Inflammatory macrophage treated with lipopolysaccharide for 4 hours (primary cell): Measurements from ENCODE around the gene MRPS15.
A peak's percentile ranks its signal among the peaks of the same experiment; 100 is the strongest.
"Not testable (repeated sequence)": the region's sequence is repeated elsewhere in the genome, so short reads cannot be mapped to it uniquely, and the experiment has no call there.

Experiments
- DNase-seq: peaks from one replicate; pipeline ENCODE4 v3.0.0-alpha.2; 2020

Gene MRPS15

DNA sequence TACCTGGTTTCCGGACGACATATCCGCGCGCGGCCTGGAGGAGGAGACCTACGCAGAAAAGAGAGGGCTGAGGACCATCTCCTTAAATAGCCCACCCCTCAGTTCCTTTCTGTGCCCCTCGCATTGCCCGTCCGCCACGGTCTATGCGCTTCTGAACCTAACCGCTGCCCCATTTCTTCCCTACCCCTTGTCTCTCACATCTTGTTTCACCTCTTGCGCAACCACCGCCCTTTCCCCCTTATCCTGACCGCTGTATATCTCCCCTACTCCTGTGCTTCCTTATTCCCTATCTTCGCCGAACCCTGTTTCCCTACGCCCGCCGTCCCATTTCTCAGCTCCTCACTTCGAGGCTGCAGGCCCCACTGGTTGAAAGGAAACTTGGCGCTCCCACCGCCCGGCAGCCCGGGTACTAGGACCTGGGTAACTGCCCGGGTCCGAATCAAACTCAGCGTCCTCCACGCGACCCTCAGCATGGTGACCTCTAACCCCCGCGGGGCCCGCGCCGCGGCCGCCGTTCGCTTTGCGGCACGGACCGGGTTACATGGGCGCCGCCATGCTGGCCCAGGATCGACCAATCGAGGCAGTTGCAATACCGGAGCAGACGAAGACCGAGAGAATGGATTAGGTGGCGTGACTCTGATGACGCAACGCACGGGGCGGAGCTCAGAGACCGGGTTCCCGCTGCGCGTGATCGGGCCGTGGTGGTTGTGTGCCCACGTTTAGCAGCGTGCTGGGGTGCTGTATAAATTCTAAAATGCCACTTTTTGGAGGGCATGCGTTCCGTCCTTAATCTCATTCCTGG, at the start of gene MRPS15:
Gene MRPS15 (minus strand): TSS at position 582 of the 802 bp plus-strand sequence. CDS start 109 bp downstream, at position 473.
- DNase-seq = peak; percentile 96

DNA sequence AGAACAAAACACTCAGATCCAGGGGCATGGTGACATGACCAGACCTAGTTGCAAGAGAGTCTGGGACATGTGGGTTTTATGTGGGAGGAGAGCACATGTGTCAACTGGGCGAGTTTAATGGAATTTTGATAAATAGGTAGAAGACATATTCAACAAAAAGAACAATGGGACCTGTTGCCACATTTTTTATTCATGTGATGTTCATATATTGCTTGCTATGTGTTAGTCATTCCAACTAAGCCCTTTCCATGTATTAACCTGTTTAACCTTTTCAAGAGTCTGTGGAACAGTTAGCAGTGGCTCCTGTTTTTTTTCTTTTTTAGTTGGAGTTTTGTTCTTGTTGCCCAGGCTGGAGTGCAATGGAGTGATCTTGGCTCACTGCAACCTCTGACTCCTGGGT, 48.7 kb upstream of the MRPS15 start:
- no peak for DNase-seq

DNA sequence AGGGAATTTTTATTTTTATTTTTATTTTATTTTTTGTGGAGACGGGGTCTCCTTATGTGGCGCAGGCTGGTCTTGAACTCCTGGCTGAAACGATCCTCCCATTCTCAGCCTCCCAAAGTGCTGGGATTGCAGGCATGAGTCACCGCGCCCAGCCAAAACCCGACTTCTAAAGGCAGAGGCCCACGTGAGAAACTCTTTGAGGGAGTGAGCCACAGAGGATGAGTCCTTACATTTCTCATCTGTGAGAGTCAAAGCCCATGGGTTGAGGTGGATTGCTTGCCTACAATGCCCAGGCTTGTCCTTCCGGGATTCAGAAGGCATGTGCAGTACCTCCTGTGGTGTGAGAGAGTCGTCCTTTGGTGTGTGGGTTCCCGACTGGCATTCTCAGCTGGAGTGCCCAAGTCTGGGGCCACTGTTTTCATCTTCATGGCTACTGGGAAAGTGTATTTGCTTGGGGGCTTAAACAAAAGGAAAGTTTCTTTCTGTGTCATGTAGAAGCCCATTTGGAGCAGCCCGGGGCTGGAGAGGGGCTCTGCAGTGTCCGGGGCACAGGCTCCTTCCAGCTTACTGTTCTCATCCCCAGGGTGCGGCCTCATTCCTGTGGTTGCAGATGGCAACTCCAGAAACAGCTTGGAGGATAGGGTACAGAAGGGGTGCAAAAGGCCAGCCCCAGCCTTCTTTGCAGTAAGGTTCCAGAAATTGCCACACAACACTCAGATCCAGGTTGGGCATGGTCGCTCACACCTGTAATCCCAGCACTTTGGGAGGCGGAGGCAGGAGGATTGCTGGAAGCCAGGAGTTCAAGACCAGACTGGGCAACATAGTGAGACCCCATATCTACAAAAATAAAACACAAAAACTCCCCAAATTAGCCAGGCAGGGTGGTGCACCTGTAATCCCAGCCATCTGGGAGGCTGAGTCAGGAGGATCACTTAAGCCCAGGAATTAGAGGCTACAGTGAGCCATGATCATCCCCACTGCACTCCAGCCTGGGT, 47.9 kb upstream of the MRPS15 start:
- DNase-seq = no peak

DNA sequence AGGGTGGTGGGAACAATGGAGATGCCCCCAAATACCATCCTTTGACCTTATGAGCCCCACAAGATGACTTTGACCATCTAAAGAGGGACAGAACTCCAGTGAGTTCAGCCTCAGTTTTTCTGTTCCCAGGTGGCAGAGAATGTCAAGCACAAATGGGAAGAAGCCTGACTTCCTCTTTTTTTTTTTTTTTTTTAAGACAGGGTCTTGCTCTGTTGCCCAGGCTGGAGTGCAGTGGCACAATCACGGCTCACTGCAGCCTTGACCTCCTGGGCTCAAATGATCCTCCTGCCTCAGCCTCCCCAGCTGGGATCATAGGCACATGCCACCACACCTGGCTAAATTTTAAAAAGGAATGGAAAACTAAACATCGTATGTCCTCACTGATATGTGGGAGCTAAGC, 47.0 kb upstream of the MRPS15 start:
- DNase-seq = not testable (repeated sequence)

DNA sequence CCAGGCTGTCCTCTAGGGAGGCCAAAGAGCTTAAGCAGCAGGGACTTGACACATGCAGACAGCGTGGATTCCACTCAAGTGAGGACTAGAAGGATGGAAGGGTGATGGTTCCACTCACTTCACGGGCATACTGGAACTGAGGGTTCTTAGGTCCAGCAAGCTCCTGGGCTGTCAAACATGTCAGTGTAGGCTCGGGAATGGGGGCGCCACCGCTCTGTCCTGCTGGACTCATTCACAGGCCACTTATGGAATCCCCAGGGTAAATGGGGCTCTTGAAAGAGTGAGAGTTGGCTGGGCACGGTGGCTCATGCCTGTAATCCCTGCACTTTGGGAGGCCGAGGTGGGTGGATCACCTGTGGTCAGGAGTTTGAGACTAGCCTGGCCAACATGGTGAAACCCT, 46.2 kb upstream of the MRPS15 start:
- no peak for DNase-seq

DNA sequence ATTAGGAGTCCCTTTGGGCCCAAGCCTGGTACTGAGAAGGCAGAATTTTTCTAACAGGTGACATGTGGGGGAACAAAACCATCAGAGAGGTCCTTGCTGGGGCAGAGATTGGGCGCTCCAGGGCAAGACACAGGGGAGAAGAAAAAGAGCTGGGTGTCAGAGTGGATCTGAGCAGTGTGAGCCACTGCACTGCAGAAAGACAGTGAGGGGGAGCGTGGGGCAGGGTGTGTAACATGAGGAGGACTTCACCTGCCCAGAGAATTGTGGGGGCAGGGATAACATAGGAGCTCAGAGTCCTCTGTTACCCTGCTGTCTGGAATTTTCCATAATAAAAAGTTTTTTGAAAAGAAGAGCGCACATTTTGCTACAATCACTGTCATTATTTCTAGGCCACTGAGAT, 44.1 kb upstream of the MRPS15 start:
- no peak for DNase-seq

DNA sequence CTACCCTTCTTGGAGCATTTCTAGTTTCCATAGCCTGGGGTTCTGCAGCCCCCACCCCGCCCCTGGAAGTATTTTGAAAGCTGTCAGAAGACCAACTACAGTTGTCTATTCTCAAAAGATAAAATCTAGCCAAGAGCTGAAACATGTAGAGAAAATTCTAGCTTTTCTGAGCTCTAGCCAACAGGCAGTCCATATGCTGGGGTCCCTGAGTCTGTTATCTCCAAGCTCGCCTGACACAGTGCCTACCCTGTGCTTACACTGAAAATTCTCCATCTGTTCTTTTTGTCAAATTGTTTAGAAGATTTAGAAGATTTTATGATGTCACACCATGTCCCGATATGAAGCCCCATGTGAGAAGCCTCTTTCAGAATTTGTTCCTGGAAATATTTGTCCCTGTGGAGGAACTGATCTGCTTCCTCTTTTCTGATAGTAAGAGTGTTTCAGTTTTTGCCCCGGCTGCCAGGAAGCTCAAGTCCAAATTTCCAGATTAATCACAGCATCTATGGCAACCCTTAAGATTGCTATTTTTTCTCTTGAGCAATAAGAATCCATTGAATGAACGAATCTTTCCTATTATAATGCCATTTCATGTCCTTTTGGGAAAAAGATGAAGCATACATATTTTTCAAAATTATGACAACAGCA, 42.2 kb upstream of the MRPS15 start:
- peak; percentile 49 for DNase-seq

DNA sequence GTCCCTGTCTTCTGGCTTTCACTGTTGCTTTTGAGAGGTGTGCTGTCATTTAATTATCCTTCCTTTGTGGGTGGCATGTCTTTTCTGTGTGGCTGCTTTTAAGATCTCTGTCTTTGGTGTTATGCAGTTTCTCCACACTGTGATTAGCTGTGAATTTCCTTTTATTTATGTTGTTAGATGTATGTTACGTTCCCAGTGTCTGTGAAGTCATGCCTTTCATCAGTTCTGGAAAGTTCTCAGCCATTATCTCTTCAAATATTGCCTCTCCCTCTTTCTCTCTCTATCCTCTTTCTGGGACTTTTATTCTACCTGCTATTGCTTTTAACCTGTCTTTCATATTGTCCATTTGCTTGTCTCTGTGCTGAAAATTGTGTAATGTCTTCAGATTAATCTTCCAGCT, 39.5 kb upstream of the MRPS15 start:
- no peak for DNase-seq

DNA sequence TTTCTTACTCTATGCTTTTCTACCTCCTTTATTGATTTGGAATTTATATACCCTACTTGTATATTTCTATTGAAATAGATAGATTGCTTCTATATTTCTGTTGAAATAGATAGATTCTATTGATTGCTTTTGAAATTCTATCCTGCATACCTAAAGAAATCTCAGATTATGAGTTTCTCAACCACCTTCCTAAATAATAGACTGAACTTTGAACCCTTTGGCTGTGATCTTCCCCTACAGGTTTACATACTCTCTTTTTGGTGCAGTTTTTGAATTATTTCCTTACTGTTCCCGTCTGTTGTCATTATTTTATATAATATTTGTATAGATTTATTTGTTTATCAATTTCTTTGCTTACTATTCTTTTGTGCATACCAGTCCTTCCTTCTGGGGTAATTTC, 39.0 kb upstream of the MRPS15 start:
- DNase-seq = no peak

DNA sequence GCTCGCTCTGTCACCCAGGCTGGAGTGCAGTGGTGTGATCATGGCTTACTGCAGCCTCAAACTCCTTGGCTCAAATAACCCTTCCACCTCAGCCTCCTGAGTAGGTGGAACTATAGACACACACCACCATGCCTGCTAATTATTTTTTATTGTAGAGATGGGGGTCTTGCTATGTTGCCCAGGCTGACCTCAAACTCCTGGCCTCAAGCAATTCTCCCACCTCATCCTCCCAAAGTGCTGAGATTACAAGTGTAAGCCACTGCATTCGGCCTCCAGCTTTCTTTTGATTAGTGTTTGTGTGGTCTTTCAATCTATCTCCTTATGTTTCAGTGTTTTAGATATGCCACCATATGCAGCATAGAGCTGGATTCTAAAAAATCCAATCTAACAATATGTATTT, 38.4 kb upstream of the MRPS15 start:
- no peak for DNase-seq

DNA sequence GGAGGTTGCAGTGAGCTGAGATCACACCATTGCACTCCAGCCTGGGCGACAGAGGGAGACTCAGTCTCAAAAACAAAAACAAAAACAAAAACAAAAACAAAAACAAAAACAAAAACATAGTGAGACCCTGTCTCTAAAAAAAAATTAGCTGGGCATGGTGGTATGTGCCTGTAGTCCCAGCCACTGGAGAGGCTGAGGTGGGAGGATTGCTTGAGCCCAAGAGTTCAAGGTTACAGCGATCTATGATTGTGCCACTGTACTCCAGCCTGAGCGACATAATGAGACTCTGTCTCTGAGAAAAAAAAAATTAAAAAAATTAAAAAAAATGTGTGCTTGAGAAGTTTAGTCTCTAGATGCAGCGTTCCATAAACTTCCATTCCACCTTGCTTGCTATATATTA, 37.7 kb upstream of the MRPS15 start:
- not testable (repeated sequence) for DNase-seq

DNA sequence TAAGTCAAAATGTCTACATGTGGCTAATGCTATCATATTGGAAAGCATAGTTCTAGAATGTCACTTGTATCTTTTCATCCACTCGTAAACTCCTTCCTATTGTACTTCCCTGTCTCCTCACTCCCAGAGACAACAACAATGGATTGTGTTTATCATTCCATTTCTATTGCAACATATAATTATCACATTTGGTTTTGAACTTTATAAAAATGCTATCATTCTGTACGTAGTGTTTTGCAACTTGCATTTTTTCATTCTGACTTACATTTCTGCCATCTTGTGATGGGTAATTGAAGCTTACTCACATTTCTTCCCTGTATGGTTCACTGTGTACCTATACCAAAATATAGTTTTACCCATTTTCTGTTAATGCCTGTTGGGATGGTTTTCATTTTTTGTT, 33.0 kb upstream of the MRPS15 start:
- no peak for DNase-seq

DNA sequence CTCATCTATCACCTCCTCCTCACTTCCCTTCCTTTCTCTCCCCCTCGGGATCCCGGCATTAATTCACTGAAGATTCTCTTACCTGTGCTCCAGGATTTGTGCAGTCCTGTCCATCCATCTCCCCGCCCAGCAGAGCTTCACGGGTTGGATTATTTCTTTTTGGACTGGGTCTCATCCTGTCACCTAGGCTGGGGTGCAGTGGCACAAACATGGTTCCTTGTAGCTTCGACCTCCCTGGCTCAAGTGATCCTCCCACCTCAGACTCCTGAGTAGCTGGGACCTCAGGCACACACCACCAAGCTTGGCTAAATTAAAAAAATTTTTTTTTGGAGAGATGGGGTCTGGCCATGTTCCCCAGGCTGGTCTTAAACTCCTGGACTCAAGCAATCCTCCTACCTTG, 30.8 kb upstream of the MRPS15 start:
- no peak for DNase-seq

DNA sequence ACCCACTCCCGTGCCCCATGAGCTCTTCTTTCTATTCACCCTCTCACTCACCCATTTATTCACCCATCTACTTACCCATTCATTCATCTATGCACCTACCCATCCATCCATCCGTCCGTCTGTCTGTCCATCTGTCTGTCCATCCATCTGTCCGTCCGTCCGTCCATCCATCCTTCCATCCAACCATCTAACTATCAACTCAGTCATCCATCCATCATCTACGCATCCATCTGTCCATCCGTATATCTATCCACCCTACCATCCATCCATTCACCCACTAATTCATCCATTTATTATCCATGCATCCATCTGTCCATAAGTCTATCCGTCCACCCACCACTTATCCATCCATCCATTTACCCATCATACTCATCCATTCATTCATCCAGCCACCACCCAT, 29.3 kb upstream of the MRPS15 start:
- no peak for DNase-seq

DNA sequence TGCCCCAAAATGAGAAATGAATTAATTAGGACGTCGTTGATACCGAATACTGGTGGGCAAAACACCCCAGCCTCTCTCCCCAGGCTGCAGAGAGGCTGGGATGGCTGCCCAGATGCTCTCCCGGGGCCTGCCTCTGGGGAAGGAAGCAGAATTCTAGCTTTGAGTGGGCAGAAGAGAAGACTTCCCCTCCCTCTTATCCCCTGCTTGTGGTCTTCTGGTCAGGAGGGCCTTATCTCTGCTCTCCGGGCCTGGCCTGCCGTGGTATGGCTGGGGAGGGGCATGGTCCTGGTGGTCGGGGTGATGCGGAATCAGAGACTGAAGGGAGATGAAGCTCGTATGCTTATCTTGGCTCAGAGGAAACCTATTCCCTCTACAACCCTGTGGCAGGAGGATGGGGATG, 28.3 kb upstream of the MRPS15 start:
- DNase-seq = no peak

DNA sequence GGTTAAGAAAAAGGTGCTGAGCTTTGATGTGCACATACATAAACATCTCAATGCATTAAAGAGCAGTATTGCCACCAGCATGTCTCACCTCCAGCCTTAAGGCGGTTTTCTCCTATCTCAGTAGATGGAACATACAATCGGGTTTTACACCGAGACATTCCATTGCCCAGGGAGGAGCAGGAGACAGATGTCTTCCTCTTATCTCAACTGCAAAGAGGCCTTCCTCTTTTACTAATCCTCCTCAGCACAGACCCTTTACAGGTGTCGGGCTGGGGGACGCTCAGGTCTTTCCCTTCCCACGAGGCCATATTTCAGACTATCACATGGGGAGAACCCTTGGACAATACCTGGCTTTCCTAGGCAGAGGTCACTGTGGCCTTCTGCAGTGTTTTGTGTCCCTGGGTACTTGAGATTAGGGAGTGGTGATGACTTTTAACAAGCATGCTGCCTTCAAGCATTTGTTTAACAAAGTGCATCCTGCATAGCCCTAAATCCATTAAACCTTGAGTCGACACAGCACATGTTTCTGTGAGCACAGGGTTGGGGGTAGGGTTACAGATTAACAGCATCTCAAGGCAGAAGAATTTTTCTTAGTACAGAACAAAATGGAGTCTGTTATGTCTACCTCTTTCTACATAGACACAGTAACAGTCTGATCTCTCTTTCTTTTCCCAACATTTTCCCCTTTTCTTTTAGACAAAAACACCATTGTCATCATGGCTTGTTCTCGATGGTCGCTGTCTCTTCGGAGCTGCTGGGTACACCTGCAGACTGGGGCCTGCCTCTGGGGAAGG, 25.3 kb upstream of the MRPS15 start:
- DNase-seq = not testable (repeated sequence)

DNA sequence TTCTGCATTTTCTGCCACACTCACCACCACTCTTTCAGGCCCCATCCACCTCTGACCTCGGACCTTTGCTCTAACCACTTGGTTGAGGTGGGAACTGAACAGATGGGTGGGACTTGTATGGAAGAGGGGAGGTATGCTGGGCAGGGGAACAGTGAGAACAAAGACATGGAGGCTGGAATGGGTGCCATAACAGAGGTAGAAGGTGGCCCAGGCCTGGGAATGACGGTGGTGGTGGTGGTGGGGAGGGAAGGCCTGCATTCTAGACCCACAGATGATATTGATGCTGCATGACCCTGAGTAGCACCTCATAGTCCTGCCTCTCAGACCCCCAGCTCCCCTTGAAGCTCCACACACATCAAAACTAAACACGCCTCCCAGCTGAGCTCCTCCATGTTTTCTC, 23.7 kb upstream of the MRPS15 start:
- no peak for DNase-seq

DNA sequence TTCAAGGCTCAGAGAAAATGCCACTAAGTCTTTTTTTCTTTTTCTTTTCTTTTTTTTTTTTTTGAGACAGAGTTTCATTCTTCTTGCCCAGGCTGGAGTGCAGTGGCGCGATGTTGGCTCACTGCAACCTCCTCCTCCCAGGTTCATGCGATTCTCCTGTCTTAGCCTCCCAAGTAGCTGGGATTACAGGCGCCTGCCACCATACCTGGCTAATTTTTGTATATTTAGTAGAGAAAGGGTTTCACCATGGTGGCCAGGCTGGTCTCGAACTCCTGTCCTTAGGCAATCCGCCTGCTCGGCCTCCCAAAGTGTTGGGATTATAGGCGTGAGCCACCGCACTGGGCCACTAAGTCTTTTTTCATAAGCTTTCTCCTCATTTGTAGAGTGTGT, 23.1 kb upstream of the MRPS15 start:
- not testable (repeated sequence) for DNase-seq

DNA sequence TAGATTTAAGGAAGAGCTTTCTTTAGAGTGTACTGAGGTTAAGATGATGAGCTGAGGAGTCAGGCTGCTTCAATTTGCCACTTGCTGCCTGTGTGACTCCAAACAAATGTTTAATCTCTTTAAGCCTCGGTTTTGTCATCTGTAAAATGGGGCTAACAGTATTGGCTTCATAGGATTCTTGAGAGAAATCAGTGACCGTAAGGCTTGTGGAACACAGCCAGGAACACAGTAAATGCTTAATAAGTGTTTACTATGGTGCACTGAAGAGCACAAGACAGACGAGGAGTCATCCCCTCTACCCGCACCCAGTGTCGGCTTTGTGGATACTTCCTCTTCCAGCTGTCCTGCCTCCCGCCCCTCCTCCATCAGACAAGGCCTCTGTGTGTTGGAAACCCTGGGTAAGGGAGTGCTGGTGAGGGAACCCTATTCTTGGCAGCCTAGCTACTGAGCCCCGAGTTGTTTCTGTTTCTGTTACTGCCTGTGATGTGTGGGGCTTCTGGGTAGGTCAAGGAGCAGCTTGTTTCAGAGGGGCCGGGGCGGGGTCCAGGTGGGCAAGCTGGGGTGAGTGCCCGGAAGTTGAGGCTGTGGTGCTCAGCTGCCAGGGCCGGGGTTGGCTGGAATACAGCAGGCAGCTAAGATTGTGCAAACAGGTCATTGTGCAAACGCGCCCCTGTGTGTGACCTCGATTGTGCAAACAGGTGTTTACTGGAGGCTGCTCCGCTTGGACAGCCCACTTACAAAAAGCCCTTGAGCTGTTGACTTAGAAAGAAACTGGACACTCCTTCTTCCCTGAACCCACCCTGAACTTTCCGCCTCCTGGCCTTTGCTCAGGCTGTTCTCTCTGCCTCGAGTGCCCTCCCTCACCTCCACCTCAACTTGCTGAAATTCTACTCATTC, 22.5 kb upstream of the MRPS15 start:
- DNase-seq = peak; percentile 91

DNA sequence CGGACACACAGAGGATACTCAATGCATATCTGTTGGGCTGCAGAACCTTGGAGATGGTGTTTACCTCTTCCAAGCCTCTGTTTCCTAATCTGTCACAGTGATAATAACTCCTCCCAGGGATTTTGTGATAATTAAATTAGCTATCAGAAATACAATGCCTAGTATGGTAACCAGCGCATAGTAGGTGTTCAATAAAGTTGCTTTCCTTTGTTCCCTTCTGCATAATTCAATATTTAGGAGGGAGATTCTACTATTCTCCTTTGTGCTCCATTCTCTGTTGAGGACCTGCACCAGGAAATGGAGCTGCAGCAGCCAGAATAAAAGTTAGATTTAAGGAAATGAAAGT, 21.9 kb upstream of the MRPS15 start:
- no peak for DNase-seq

DNA sequence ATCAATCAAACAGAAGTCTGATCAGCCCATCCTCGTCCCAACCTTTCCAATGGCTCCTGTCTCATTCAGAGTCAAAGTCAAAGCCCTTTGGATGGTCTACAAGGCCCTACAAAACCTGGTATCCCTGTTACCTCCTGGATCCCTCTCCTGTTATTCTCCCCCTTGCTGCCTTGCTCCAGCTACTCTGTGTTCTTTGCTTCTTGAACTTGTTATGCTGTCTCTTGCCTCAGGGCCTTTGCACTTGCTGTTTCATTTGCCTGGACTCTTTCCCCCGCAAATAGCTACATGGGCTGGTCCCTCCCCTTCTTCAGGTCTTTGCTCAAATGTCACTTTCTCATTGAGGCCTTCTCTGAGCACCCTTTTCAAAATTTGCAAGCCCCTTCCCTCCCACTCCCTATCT, 19.9 kb upstream of the MRPS15 start:
- no peak for DNase-seq
